Measurements from ENCODE around the gene TRIOBP.

The TRIOBP gene

GRCh38 chr22:37731804-37732471, 35.1 kb downstream of the TRIOBP start:
- DNase-seq (ENCODE audit: low spot score) = no peak

GRCh38 chr22:37732699-37733607, 36.1 kb downstream of the TRIOBP start:
- DNase-seq (ENCODE audit: low spot score) = no peak

GRCh38 chr22:37733625-37734401, 37.0 kb downstream of the TRIOBP start:
- no peak for DNase-seq (ENCODE audit: low spot score)

GRCh38 chr22:37734402-37734700, 37.5 kb downstream of the TRIOBP start:
- no peak for DNase-seq (ENCODE audit: low spot score)

- DNase-seq (ENCODE audit: low spot score) = peak; percentile 55
These were observed 38.2 kb downstream of the TRIOBP start for GRCh38 chr22:37734964-37735451.

- no peak for DNase-seq (ENCODE audit: low spot score)
These were observed 42.2 kb downstream of the TRIOBP start for GRCh38 chr22:37739035-37739434.

- DNase-seq (ENCODE audit: low spot score) = peak; percentile 41
These were observed 42.8 kb downstream of the TRIOBP start for GRCh38 chr22:37739611-37740049.

- DNase-seq (ENCODE audit: low spot score) = no peak
These were observed 43.8 kb downstream of the TRIOBP start for GRCh38 chr22:37740455-37741311.

- peak; percentile 48 for DNase-seq (ENCODE audit: low spot score)
These were observed 44.5 kb downstream of the TRIOBP start for GRCh38 chr22:37741312-37741795.

- no peak for DNase-seq (ENCODE audit: low spot score)
These were observed 45.7 kb downstream of the TRIOBP start for GRCh38 chr22:37742376-37743171.

- no peak for DNase-seq (ENCODE audit: low spot score)
These were observed 47.7 kb downstream of the TRIOBP start for GRCh38 chr22:37744589-37744988.

- DNase-seq (ENCODE audit: low spot score) = peak; percentile 85
These were observed 48.9 kb downstream of the TRIOBP start for GRCh38 chr22:37745548-37746365.

- DNase-seq (ENCODE audit: low spot score) = no peak
These were observed 49.7 kb downstream of the TRIOBP start for GRCh38 chr22:37746366-37747079.

- no peak for DNase-seq (ENCODE audit: low spot score)
These were observed 50.3 kb downstream of the TRIOBP start for GRCh38 chr22:37747080-37747714.

GRCh38 chr22:37747715-37748100, 50.9 kb downstream of the TRIOBP start:
- DNase-seq (ENCODE audit: low spot score) = no peak

- DNase-seq (ENCODE audit: low spot score) = no peak
These were observed 51.8 kb downstream of the TRIOBP start for GRCh38 chr22:37748659-37749058.

GRCh38 chr22:37749226-37749625, 52.4 kb downstream of the TRIOBP start:
- no peak for DNase-seq (ENCODE audit: low spot score)

GRCh38 chr22:37749831-37750595, 53.2 kb downstream of the TRIOBP start:
- no peak for DNase-seq (ENCODE audit: low spot score)

Data from Ammon's horn (tissue), 1 donor.